Thoracic aorta (tissue), 2 donors: ENCODE data around the gene CHTF18. TPM values are rescaled to one million over a fixed set of nuclear protein-coding genes. Genes with fewer than 3 reads are reported as not detected.
A peak's percentile ranks its signal among the peaks of the same experiment; 100 is the strongest.

Source experiments
- ATAC-seq: fragments of 150-250 bp; one replicate; pipeline ENCODE4 v1.8.0; 2017; ENCODE audit warnings: low read depth; ENCODE audit not compliant: insufficient number of reproducible peaks, low FRiP score
- DNase-seq: peaks from one replicate; pipeline ENCODE4 v3.0.0-alpha.2; 2020; ENCODE audit warnings: low spot score
- H3K27ac ChIP-seq, 2 donors: fragments of 200-600 bp; sonication (generic); 1 replicate in 1 of 2; 2 replicates in 1 of 2; pipeline ENCODE4 v1.5.1; 2016; ENCODE audit warnings: mild to moderate bottlenecking in 2 of 2, moderate library complexity in 2 of 2
- H3K27me3 ChIP-seq: fragments of 200-600 bp; sonication (generic); replicated peaks from 2 replicates; pipeline ENCODE4 v1.6.0; 2016; ENCODE audit warnings: mild to moderate bottlenecking; ENCODE audit not compliant: insufficient read depth
- H3K36me3 ChIP-seq: fragments of 200-600 bp; sonication (generic); one replicate; pipeline ENCODE4 v1.5.1; 2016
- H3K4me1 ChIP-seq, 2 donors: fragments of 200-600 bp; sonication (generic); 1 replicate in 1 of 2; 2 replicates in 1 of 2; pipeline versions ENCODE4 v1.5.1 to v1.6.0; 2016; ENCODE audit warnings: low read depth in 2 of 2, mild to moderate bottlenecking in 1 of 2; ENCODE audit not compliant: control insufficient read depth in 1 of 2
- H3K4me3 ChIP-seq: fragments of 200-600 bp; sonication (generic); 2 replicates; pipeline ENCODE4 v1.5.1; 2016; ENCODE audit warnings: mild to moderate bottlenecking
- H3K9me3 ChIP-seq: fragments of 200-600 bp; sonication (generic); 2 replicates; pipeline ENCODE4 v1.5.1; 2016
- CTCF ChIP-seq: fragments of 200-600 bp; sonication (generic); IDR thresholded peaks from one replicate; pipeline ENCODE4 v1.5.1; 2019; ENCODE audit warnings: antibody characterized with exemption
- total RNA-seq, 2 donors: library from RNA; depleted of rRNA; stranded (reverse); fragments of >200 nt; gene quantifications; one replicate each; pipeline versions ENCODE4 v1.1.0 to v1.2.3, GENCODE V29; 2016

CHTF18 gene
- total RNA-seq, 2 donors from 2014 or later = 10.2 to 15.4 TPM

GRCh38 chr16:782258-782657 is 6.2 kb upstream of the CHTF18 start:
- no peaks in the 10 kb centered on the region for H3K36me3 ChIP-seq
- H3K27me3 ChIP-seq = no peaks in the 10 kb centered on the region
- no peak overlapping the region for H3K27ac ChIP-seq
- H3K4me1 ChIP-seq = peaks cover 4 to 5% of the 10 kb centered on the region in 2 donors
- ATAC-seq (no peak), DNase-seq (no peak)
- no peak overlapping the region for H3K4me3 ChIP-seq
- no peaks in the 10 kb centered on the region for H3K9me3 ChIP-seq
- no peak for TF ChIP-seq CTCF

GRCh38 chr16:782766-783403 is 5.5 kb upstream of the CHTF18 start:
- ATAC-seq = no peak
- Histone ChIP-seq H3K4me3 (no peak overlapping the region), H3K27me3 (no peaks in the 10 kb centered on the region)

GRCh38 chr16:783404-784161 is 4.8 kb upstream of the CHTF18 start:
- H3K4me3 ChIP-seq = no peak overlapping the region
- ATAC-seq (no peak), DNase-seq (no peak)
- peaks cover 9 to 10% of the 10 kb centered on the region in 2 donors for H3K4me1 ChIP-seq
- TF ChIP-seq CTCF = no peak
- H3K27ac ChIP-seq = no peak overlapping the region
- no peaks in the 10 kb centered on the region for H3K9me3 ChIP-seq
- no peaks in the 10 kb centered on the region for H3K36me3 ChIP-seq
- H3K27me3 ChIP-seq = no peaks in the 10 kb centered on the region

More at GRCh38 chr16:782766-783403, 5.5 kb upstream of the CHTF18 start:
- TF ChIP-seq CTCF = no peak
- no peak for DNase-seq
- Histone ChIP-seq H3K4me1 (peaks cover 9 to 10% of the 10 kb centered on the region in 2 donors), H3K27ac (no peak overlapping the region), H3K9me3 (no peaks in the 10 kb centered on the region), H3K36me3 (no peaks in the 10 kb centered on the region)

GRCh38 chr16:784431-784830 is 4.0 kb upstream of the CHTF18 start:
- no peaks in the 10 kb centered on the region for H3K36me3 ChIP-seq
- H3K4me3 ChIP-seq = no peak overlapping the region
- DNase-seq (no peak), ATAC-seq (no peak)
- H3K4me1 ChIP-seq = peaks cover 13 to 19% of the 10 kb centered on the region in 2 donors
- no peaks in the 10 kb centered on the region for H3K9me3 ChIP-seq
- no peak for TF ChIP-seq CTCF
- H3K27ac ChIP-seq = no peak overlapping the region
- no peaks in the 10 kb centered on the region for H3K27me3 ChIP-seq

GRCh38 chr16:785563-786535 is 2.6 kb upstream of the CHTF18 start:
- no peaks in the 10 kb centered on the region for H3K27me3 ChIP-seq
- no peaks in the 10 kb centered on the region for H3K36me3 ChIP-seq
- H3K9me3 ChIP-seq = no peaks in the 10 kb centered on the region
- H3K27ac ChIP-seq = no peak overlapping the region
- no peak overlapping the region for H3K4me3 ChIP-seq
- ATAC-seq = no peak
- peak; percentile 48 for TF ChIP-seq CTCF
- peaks cover 13 to 19% of the 10 kb centered on the region in 2 donors for H3K4me1 ChIP-seq
- no peak for DNase-seq
